ENCODE results near the gene OSGEPL1. TPM values are rescaled to one million over a fixed set of nuclear protein-coding genes. Genes with fewer than 3 reads are reported as not detected.
A peak's percentile ranks its signal among the peaks of the same experiment; 100 is the strongest.
"Not testable (repeated sequence)": the region's sequence is repeated elsewhere in the genome, so short reads cannot be mapped to it uniquely, and the experiment has no call there.

Gene OSGEPL1
- total RNA-seq, 1 donor from 2014 or later, result 7.8 TPM

DNA sequence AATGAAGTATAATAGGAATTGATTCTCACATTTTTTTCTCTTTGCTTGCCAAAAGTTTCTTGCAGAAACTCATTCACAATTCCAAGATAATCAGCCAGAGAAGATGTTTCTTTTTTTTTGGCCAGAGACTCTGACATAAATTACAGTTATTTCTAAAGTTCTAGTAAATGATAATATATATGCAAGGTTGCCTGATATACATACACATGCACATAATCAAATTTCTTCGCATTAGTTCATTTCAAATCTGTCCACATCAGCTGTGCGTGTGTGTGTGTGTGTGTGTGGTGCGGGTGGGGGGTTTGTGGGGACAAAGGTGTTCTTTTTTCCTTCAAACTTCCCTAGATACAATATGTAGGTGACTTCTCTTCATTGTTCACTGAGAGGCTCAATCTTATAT is 33.2 kb downstream of the OSGEPL1 start:
- TF ChIP-seq, protein P1, sequence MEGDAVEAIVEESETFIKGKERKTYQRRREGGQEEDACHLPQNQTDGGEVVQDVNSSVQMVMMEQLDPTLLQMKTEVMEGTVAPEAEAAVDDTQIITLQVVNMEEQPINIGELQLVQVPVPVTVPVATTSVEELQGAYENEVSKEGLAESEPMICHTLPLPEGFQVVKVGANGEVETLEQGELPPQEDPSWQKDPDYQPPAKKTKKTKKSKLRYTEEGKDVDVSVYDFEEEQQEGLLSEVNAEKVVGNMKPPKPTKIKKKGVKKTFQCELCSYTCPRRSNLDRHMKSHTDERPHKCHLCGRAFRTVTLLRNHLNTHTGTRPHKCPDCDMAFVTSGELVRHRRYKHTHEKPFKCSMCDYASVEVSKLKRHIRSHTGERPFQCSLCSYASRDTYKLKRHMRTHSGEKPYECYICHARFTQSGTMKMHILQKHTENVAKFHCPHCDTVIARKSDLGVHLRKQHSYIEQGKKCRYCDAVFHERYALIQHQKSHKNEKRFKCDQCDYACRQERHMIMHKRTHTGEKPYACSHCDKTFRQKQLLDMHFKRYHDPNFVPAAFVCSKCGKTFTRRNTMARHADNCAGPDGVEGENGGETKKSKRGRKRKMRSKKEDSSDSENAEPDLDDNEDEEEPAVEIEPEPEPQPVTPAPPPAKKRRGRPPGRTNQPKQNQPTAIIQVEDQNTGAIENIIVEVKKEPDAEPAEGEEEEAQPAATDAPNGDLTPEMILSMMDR (conservative IDR thresholded peaks at IDR 0.05; ENCODE audit: low read depth, low read length), result no peak
- H3K4me3 ChIP-seq (ENCODE audit: low read depth, low read length), result no peak overlapping the region
- DNase-seq (ENCODE audit: low read depth), result no peak

DNA sequence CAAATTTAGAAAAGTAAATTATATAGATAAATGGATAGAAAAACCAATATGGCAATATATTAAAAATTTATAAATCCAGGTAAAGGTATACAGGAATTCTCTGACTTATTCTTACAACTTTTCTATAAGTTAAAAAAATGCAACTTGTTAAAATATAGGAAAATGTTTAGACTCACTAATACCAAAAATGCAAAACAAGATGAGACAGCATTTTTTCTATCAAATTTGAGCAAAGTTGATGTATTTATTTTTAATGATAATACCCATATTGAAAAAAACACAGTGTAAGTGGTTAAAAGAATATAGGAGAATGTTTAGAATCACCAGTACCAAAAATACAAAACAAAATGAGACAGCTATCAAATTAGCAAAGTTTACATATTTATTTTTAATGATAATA is 35.7 kb downstream of the OSGEPL1 start:
- no peak overlapping the region for H3K4me3 ChIP-seq (ENCODE audit: low read depth, low read length)
- TF ChIP-seq, protein P1 (conservative IDR thresholded peaks at IDR 0.05; ENCODE audit: low read depth, low read length), result no peak
- no peak for DNase-seq (ENCODE audit: low read depth)

DNA sequence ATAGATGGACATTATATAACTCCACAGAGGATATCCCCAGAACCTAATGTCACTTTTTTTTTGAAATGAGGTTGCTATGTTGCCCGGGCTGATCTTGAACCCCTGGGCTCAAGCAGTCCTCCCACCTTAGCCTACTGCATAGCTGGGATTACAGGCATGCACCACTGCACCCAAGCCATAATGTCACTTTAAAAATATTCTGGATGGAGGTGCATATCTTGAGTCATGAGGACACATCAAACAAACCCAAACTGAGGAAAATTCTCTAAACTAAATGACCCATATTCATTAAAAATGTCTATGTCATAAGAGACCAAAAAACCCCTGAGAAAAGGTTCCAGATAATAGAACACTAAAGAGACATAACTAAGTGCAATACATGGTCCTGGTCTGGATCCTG is 36.3 kb downstream of the OSGEPL1 start:
- H3K4me3 ChIP-seq (ENCODE audit: low read depth, low read length), result no peak overlapping the region
- TF ChIP-seq, protein P1 (conservative IDR thresholded peaks at IDR 0.05; ENCODE audit: low read depth, low read length), result no peak
- peak; percentile 12 for DNase-seq (ENCODE audit: low read depth)

DNA sequence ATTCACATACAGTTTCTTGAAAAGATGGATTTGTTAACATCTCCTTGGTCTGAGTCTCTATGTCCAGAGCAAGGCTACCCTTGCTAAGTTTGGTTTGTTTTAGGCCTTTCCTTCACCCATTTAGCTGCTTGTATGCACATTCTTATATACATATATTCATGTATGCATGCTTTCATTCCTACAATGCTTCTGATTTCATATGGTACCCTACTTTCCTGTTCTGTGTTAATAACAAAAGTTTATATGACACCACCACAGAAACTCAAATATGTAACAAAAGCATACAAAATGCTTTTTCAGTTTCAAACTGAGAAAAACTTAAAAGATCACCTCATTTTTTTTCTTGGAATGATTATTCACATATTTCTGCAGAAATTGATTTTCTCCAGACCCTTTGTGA is 39.4 kb downstream of the OSGEPL1 start:
- TF ChIP-seq, protein P1 (conservative IDR thresholded peaks at IDR 0.05; ENCODE audit: low read depth, low read length), result no peak
- H3K4me3 ChIP-seq (ENCODE audit: low read depth, low read length), result no peak overlapping the region
- no peak for DNase-seq (ENCODE audit: low read depth)

DNA sequence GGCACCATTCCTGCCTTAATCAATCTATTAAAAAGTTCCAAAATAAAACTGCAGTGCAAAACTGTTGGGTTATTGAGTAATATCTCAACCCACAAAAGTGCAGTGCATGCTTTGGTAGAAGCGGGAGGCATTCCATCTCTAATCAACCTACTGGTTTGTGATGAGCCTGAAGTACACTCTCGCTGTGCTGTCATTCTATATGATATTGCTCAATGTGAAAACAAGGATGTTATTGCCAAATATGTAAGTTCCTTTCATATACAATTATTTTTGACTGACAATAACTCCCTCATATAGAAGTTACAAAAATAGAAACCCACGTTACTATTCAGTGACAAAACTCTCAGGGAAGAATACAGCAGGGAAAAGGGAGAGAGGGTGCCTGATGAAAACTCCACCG is 43.0 kb downstream of the OSGEPL1 start:
- no peak for DNase-seq (ENCODE audit: low read depth)
- H3K4me3 ChIP-seq (ENCODE audit: low read depth, low read length), result no peak overlapping the region
- TF ChIP-seq, protein P1 (conservative IDR thresholded peaks at IDR 0.05; ENCODE audit: low read depth, low read length), result no peak

DNA sequence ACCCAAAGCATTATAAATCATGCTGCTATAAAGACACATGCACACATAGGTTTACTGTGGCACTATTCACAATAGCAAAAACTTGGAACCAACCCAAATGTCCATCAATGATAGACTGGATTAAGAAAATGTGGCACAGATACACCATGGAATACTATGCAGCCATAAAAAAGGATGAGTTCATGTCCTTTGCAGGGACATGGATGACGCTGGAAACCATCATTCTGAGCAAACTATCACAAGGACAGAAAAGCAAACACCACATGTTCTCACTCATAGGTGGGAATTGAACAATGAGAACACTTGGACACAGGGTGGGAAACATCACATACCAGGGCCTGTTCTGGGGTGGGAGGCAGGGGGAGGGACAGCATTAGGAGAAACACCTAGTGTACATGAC is 45.0 kb downstream of the OSGEPL1 start:
- DNase-seq (ENCODE audit: low read depth); H3K4me3 ChIP-seq (ENCODE audit: low read depth, low read length): not testable (repeated sequence)

DNA sequence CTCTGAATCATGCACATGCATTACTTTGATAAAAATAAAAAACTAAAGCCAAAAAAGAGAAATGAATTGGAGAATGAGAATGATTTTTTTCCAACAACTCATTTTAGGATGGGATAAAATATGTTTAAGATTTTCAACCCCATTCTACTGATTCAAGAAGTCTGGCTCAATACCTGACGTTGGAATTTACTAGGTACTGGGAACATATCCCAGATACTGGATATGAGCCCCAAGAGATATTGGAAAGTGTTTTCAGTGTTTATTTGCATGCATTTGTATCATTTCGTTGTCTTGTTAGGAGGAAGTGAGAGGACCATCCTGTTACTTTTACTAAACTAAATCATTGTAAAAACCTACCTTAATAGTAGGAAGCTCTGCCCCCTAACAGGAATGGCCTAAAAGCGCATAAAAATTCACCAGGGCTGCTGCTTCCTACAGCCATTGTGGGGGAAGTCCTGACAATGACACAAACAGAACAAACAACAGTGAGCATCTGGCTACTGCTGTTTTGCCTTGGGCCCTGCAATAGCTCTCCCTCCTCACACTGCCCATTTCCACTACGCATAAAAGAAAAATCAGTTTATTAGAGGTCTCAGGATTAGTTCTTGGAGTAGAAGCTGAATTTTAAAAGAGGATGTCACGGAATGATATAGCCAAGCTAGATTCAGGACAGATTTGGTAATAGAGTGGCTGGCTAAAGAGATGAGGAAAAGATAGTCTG is 52.9 kb downstream of the OSGEPL1 start:
- no peak overlapping the region for H3K4me3 ChIP-seq (ENCODE audit: low read depth, low read length)
- TF ChIP-seq, protein P1 (conservative IDR thresholded peaks at IDR 0.05; ENCODE audit: low read depth, low read length), result no peak

More for the DNA sequence above, 52.9 kb downstream of the OSGEPL1 start:
- DNase-seq (ENCODE audit: low read depth), result no peak

Data from epithelial cell of proximal tubule (primary cell).